Urinary bladder (tissue), 4 donors: ENCODE measurements around the gene ACKR3. TPM values are rescaled to one million over a fixed set of nuclear protein-coding genes. Genes with fewer than 3 reads are reported as not detected.
A peak's percentile ranks its signal among the peaks of the same experiment; 100 is the strongest.

Experiments used
- DNase-seq: peaks from one replicate; pipeline ENCODE4 v3.0.0-alpha.2; 2015; ENCODE audit errors: extremely low spot score
- H3K27ac ChIP-seq: one replicate; pipeline ENCODE4 v1.5.1; 2013; ENCODE audit warnings: low read depth, mild to moderate bottlenecking, moderate library complexity
- H3K36me3 ChIP-seq: one replicate; pipeline ENCODE4 v1.6.1; 2013; ENCODE audit warnings: mild to moderate bottlenecking, moderate library complexity; ENCODE audit not compliant: insufficient read depth
- H3K4me1 ChIP-seq: one replicate; pipeline ENCODE4 v1.6.1; 2013; ENCODE audit warnings: mild to moderate bottlenecking, moderate library complexity; ENCODE audit not compliant: insufficient read depth
- H3K4me3 ChIP-seq: one replicate; pipeline ENCODE4 v1.5.1; 2013; ENCODE audit warnings: low read depth, low read length
- WGBS: extraction: QIAGEN DNeasy Blood & Tissue Kit; methylation state at CpG from one replicate; pipeline ENCODE4 v1.1.7; 2013; 5-methylcytosine and 5-hydroxymethylcytosine counted together
- polyA plus RNA-seq: library from polyadenylated mRNA; stranded (reverse); fragments of 200-250 nt; gene quantifications from one replicate; pipeline ENCODE4 v1.2.3, GENCODE V29; 2013
- total RNA-seq: library from RNA; depleted of rRNA; stranded (reverse); fragments of >200 nt; gene quantifications from one replicate; pipeline ENCODE4 v1.2.3, GENCODE V29; 2014
- donor health status: healthy with polysubstance abuse.
- donor health status: healthy.

Gene ACKR3
- total RNA-seq = 40.4 TPM
- 80.6 TPM for polyA plus RNA-seq

- DNase-seq = peak; percentile 91
- peak within 1 kb of the TSS; percentile 51 for H3K4me3 ChIP-seq
- peak within 1 kb of the TSS; percentile 64 for H3K27ac ChIP-seq
- H3K4me1 ChIP-seq = no peaks in the 10 kb centered on the region
- H3K36me3 ChIP-seq = no peaks in the 10 kb centered on the region
- WGBS = 2% methylated on average over 10 of the region's 10 CpGs
Observed at GRCh38 chr2:236569573-236569973, at the start of gene ACKR3. TSS of gene ACKR3 (plus strand) at chr2:236569825. CDS start at chr2:236580466, 10,641 bp downstream.

DNA sequence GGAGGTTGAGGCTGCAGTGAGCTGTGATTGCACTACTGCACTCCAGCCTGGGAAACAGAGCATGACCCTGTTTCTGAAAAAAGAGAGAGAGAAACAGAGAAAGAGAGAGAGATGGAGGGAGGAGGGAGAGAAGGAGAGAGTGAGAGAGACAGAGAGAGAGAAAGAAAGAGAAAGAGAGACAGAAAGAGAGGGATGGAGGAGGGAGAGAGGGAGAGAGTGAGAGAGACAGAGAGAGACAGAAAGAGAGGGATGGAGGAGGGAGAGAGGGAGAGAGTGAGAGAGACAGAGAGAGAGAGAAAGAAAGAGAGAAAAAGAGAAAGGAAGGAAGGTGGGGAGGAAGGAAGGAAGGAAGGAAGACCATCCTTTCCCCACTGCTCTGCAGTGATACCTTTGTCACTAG lies 48.1 kb upstream of the ACKR3 start:
- Histone ChIP-seq H3K4me1 (no peaks in the 10 kb centered on the region), H3K4me3 (no peak overlapping the region), H3K27ac (no peak overlapping the region), H3K36me3 (no peaks in the 10 kb centered on the region)
- no peak for DNase-seq

DNA sequence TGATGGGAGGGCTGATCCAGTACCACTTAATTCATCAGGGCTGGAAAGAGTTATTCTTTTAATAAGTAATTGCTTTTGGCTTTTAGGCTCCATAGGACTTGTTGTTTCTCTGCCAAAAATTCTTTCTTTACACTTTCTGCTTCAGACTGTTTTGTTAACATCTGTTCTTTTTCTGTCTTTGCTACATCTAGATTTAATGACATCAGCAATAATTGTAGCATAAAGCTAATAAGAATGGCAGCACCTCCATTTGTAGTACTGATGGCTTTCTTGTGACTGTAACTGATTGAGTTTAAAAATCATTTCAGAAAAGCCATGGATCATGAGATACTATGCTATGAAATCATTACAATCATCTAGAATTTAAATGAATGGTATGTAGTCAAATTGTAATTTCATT lies 46.4 kb upstream of the ACKR3 start:
- Histone ChIP-seq H3K4me1 (no peaks in the 10 kb centered on the region), H3K36me3 (no peaks in the 10 kb centered on the region), H3K27ac (no peak overlapping the region), H3K4me3 (no peak overlapping the region)
- DNase-seq = no peak

GRCh38 chr2:236525411-236525997 lies 44.1 kb upstream of the ACKR3 start:
- 94% methylated on average over 8 of the region's 8 CpGs for WGBS
- Histone ChIP-seq H3K4me3 (no peak overlapping the region), H3K36me3 (no peaks in the 10 kb centered on the region), H3K4me1 (no peaks in the 10 kb centered on the region), H3K27ac (no peak overlapping the region)
- no peak for DNase-seq

DNA sequence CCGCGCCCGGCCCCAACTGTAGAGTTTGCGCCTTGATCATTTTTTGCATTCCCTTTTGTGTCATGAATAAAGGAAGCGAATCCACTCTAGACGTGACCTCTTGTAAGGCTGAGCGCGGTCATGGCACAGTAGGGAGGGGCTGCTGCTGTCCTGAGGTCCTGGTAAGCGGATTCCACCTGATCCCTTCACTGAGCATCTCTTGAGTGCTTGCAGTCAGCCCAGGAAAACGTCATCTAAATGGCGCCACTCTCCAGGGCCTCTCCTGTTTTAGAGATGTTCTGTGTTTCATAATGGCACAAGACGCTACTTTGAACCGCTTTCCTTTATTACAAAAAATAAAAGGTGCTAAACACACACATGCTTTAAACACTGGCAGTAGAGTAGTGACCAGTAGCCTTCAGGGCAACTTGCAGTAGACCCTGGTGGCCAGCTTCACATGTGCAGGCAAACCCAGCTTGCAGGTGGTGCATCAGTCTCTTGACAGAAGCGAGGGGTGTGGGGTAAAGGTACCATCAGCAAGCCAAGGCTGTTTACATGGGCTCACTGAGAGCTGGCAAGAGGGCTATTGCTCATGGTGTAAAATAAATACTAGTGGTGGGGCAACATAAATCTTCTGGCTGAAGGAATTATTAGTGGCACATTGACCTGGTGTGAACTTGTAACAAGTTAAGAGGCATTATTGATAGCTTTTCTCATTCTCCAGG lies 43.0 kb upstream of the ACKR3 start:
- H3K4me3 ChIP-seq = no peak overlapping the region
- H3K4me1 ChIP-seq = no peaks in the 10 kb centered on the region
- no peak for DNase-seq
- H3K27ac ChIP-seq = no peak overlapping the region
- WGBS = 94% methylated on average over 14 of the region's 14 CpGs
- H3K36me3 ChIP-seq = no peaks in the 10 kb centered on the region

DNA sequence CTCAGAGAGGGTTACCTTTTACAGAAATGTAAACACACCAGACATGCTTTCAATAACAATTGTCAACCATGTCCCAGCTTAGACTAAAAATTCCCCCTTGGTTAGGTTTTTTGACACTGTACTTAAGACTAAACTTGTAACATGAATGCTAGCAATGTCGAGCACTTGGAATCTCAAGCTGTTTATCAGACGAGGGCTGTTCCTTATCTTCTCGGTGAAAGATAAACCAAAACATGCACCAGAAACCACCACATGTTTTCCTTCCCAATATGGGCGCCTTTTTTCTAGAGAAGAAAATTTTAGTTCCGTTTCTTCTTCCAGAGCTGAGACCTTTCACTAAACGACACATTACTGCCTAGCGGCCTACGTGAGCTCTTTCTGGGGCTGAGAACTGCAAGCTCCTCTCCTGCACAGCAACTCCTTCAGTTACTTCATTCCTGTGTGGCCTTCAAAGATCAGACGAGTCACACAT lies 42.4 kb upstream of the ACKR3 start:
- Histone ChIP-seq H3K4me1 (no peaks in the 10 kb centered on the region), H3K27ac (no peak overlapping the region), H3K4me3 (no peak overlapping the region), H3K36me3 (no peaks in the 10 kb centered on the region)
- 35% methylated on average over 9 of the region's 9 CpGs for WGBS
- DNase-seq = no peak

- no peak overlapping the region for H3K27ac ChIP-seq
- 75% methylated on average over 4 of the region's 4 CpGs for WGBS
- H3K4me1 ChIP-seq = no peaks in the 10 kb centered on the region
- H3K4me3 ChIP-seq = no peak overlapping the region
- no peak for DNase-seq
- no peaks in the 10 kb centered on the region for H3K36me3 ChIP-seq
Observed at GRCh38 chr2:236529606-236530005, 40.0 kb upstream of the ACKR3 start.

DNA sequence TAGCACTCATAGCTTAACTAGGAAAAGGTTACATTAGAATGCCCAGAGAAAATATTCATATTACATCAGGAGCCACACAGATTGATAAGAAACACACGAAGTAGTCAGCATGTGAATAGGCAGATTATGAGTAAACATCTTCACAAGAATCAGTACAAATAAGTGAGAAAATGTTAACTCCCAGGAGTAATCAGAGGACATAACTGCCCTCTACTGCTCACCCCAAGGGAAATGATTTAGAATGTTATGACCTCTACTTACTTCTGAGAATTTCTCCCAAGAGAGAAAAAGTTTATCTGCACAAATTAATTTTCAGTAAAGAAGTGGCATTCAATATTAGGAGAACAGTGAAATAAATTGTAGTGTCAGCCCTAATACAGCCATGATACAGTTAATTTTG lies 39.1 kb upstream of the ACKR3 start:
- no peak for DNase-seq
- 65% methylated on average over 1 of the region's 1 CpG for WGBS
- H3K4me1 ChIP-seq = no peaks in the 10 kb centered on the region

DNA sequence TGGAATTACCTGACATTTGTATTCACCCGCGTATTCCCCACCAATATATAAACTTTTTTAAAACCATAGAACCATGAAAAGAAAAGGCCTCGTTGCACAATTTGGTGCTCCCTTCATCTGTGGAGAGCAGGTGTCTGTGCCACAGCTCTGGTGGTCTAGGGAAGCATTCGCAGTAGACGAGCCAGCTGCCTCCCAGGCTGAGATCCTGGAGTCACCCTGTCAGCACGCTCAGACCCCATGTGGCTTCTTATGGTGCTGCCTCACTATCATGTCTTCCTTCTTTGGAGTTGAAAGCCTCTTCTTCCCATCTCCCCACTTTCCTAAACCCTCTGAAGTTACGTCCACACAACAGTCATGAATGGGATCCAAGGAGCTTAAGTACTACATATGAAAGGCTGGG lies 38.4 kb upstream of the ACKR3 start:
- no peak overlapping the region for H3K27ac ChIP-seq
- no peak for DNase-seq
- H3K4me3 ChIP-seq = no peak overlapping the region
- H3K4me1 ChIP-seq = no peaks in the 10 kb centered on the region
- no peaks in the 10 kb centered on the region for H3K36me3 ChIP-seq
- 95% methylated on average over 7 of the region's 7 CpGs for WGBS

More for the DNA sequence above, 39.1 kb upstream of the ACKR3 start:
- Histone ChIP-seq H3K36me3 (no peaks in the 10 kb centered on the region), H3K27ac (no peak overlapping the region), H3K4me3 (no peak overlapping the region)

DNA sequence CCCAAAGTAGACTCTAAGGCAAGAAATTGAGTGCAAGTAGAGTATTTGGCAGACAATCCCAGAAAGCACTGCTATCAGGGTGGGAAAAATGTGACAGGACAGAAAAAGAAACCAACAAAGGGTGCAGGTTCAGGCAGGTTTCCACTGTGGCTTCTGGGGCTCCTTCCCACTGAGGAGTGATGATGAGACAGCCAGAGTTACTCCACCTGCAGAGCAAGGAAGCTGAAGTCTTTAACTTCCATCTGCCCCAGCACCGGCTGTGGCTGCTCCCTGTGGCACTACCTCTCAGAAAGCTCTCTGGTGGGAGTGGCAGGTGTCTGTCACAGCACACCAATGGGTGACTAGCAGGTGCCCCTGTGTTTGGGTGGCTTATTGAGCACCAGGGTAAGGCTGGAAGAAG lies 37.6 kb upstream of the ACKR3 start:
- H3K4me3 ChIP-seq = no peak overlapping the region
- no peaks in the 10 kb centered on the region for H3K36me3 ChIP-seq
- 84% methylated on average over 1 of the region's 1 CpG for WGBS
- no peak overlapping the region for H3K27ac ChIP-seq
- no peaks in the 10 kb centered on the region for H3K4me1 ChIP-seq
- no peak for DNase-seq

DNA sequence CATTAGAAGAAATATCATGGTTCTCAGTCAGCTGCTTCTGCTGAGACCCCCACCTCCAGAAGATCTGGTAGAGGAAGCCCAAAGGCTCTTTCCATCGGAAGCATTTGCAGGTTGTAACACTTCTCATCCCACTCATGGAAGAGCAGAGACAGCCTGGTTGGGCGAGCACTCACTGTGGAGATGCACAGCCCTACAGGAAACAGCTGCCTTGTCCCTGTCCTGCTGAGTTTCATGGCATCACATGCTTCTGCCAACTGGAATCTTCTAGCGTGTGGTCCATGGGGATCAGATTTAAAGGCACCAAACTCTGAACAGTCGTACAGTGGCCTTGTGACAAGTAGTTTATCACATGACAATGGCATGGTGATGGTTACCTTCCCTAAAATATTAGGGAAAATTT lies 36.3 kb upstream of the ACKR3 start:
- Histone ChIP-seq H3K4me3 (no peak overlapping the region), H3K4me1 (no peaks in the 10 kb centered on the region), H3K36me3 (no peaks in the 10 kb centered on the region), H3K27ac (no peak overlapping the region)
- DNase-seq = no peak
- 89% methylated on average over 4 of the region's 4 CpGs for WGBS

DNA sequence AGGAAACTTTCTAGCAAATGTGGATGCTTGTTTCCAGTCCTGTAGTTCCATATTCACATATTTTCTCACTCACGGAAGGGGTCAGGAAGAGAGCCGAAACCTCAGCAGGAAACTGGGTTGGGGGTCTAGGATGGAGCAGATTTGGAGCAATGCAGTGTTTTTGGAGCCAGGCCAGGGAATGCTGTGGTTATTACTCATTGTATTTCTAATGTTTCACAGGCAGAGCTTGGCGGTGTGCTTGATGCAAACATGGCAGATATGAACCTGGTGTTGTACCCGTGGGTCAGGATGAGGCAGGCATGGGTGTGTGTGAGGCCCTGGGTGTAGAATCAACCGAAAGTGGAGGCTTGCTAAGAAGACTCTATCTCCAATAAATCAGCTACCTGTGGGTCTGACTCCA lies 34.6 kb upstream of the ACKR3 start:
- H3K4me1 ChIP-seq = no peaks in the 10 kb centered on the region
- H3K27ac ChIP-seq = no peak overlapping the region
- H3K4me3 ChIP-seq = no peak overlapping the region
- 60% methylated on average over 5 of the region's 5 CpGs for whole genome bisulfite sequencing
- no peak for DNase-seq
- H3K36me3 ChIP-seq = no peaks in the 10 kb centered on the region

DNA sequence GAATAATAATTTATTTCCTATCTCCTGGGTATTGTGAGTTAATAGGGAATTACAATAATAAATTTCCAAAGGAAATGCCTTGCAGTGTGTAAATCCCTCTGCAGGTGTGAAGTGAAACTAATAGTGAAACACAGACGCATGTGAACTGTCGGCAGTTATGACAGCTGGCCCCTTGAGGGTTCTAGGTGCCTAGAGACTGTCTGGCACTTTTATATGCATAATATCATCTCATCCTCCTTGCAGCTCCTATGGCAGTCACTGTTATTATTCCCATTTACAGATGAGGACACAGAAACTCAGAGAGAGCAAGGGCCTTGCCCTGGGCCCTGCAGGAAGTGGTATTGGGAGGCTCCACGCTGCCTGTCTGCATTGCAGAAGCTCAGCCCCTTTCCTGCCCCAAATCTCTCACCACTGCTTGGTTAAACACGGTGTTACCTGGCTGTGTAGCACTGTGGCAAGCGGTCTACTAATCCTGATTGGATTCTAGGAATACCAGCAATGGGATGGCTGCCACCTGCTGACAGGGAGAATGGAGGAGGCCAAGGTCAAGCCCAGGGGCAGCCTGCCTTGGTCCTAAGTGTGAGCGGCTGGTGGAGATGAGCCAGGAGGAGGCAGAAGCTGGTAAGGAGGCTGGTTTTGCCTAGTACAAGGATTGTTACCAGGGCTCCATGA lies 32.8 kb upstream of the ACKR3 start:
- H3K4me3 ChIP-seq = no peak overlapping the region
- no peak for DNase-seq
- H3K4me1 ChIP-seq = no peaks in the 10 kb centered on the region
- H3K27ac ChIP-seq = no peak overlapping the region
- WGBS = 81% methylated on average over 6 of the region's 6 CpGs
- no peaks in the 10 kb centered on the region for H3K36me3 ChIP-seq

GRCh38 chr2:236538242-236538641 lies 31.4 kb upstream of the ACKR3 start:
- Histone ChIP-seq H3K36me3 (no peaks in the 10 kb centered on the region), H3K4me3 (no peak overlapping the region), H3K27ac (no peak overlapping the region), H3K4me1 (no peaks in the 10 kb centered on the region)
- WGBS = 61% methylated on average over 5 of the region's 5 CpGs
- no peak for DNase-seq
